Measurements from ENCODE around the gene MTERF4.
A peak's percentile ranks its signal among the peaks of the same experiment; 100 is the strongest.

The MTERF4 gene, protein sequence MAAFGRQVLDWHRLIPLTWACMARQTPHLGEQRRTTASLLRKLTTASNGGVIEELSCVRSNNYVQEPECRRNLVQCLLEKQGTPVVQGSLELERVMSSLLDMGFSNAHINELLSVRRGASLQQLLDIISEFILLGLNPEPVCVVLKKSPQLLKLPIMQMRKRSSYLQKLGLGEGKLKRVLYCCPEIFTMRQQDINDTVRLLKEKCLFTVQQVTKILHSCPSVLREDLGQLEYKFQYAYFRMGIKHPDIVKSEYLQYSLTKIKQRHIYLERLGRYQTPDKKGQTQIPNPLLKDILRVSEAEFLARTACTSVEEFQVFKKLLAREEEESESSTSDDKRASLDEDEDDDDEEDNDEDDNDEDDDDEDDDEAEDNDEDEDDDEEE

GRCh38 chr2:241102239-241102803 is at the start of gene MTERF4:
MTERF4 (minus strand) TSS chr2:241102287; CDS start chr2:241102273, 14 bp downstream.
- peak; percentile 82 for DNase-seq

GRCh38 chr2:241150660-241151530 is 48.8 kb upstream of the MTERF4 start:
- peak; percentile 43 for DNase-seq

DNA sequence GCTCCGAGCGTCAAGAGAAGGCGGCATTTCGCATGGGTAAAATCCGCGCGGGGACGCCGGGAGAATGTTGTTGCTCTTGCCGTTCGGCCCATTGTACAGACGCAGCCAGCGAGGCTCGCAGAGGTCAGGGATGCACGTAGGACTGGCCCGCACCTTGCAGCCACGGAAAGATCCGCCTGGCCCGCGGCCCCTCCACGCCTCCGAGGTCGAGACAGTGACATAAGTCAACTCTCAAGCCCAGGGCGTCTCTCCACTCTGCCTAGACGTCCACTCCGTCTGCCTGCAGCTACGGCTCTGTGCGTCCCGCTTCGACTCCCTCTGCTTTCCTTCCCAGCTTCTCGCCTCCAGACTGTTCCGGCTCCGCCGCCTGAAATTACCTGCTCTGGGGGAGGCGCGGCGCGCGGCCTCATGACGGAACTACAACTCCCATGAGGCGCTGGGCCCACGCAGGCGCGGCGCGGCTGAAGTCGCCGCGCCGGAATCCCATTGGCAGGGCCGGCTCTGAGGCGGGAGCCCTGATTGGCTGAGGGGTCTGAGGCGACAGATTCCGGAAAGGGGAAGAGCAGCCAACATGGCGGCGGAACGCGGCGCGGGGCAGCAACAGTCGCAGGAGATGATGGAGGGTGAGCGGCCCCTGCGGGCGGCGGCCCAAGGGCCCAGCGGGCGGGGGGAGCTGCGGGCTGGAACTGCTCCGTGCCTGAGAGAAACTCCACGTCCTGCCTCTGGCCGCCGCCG is 48.0 kb upstream of the MTERF4 start, which contains the start of gene PPP1R7:
PPP1R7 (plus strand) TSS at position 543 of the 735 bp plus-strand sequence; CDS start at position 572, 29 bp downstream.
- peak; percentile 92 for DNase-seq

DNA sequence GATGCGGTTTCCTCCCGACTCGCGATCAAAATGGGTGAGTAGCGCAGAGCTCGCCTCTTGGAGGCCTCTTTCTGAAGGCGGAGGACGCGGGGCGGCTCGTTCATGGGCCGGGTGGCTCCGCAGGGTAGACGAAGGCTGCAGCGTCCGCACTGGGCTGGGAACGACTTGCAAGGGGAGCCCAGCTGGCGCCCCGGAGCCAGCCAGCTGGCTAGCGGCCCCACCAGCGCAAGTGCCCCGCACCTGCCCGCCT is 47.5 kb upstream of the MTERF4 start:
- DNase-seq = no peak

DNA sequence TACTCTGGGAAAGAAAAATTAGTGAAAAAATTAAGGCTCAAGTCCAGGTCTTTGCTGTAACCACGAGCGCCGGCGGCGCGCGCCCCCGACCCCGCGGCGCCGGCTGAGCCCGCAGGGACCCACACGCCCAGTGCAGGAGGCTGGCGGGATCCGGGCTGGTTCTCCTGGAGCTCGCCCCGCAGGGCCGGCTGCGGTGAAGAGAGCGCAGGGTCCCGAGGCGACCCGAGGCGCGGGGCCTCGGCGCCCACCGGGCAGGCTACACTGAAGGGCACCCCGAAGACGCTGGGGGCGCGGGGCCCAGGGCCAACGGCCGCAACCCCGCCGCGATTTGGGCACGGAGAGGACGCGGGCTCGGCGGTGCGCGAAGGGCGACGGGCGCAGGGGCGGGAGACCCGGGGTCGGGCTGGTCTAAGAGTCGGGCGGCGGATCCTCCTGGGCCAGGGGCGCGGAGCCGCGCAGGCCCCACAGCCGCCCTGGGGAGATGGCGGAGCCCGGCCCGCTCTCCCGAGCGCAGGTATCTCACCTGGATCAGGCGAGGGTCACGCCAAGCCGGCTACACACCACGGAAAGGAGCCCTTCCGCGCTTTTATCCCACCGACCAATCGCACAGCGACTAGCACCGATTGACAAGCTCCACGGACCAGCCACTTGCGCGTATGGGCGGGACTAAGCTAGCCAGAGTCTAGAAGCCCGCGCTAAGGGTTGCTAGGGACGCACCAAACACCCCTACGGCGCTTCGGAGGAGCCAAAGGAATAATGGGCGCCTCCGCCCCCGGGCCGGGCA is 47.0 kb upstream of the MTERF4 start, which contains the start of gene PASK:
PASK (minus strand) TSS at position 582 of the 784 bp plus-strand sequence. CDS start 6,440 bp downstream, outside the sequence.
- peak; percentile 92 for DNase-seq

DNA sequence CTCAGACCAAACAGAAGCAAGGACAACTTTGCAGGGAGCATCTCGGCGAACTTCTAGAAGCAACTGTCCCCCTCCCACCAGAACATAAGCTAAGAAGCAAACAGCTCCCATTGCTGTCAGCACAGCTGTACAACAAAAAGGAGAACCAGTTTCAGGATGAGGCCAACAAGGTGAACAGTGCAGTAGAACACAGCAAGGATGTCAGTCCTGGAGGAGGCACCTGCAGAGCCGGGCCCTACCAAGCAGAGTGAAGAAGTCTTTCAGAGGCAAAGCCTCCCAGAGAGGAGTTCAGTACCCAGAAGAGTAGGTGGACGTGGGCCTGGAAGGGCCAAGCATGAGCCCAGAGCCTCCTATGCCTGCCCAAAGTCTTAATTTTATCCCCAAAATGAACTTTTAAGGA is 46.2 kb upstream of the MTERF4 start:
- DNase-seq = no peak

DNA sequence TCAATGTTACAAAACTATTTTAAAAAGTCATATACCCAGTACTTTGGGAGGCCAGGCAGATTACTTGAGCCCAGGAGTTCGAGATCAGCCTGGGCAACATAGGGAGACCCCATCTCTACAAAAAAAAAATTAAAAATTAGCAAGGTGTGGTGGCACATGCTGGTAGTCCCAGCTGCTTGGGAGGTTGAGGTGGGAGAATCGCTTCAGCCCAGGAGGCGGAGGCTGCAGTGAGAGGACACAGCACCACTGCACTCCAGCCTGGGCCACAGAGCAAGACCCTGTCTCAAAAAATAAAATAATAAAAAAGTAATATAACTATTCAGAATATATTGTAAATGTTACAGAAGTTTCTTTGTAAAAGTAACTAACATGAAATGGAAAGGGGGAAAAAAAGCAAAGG is 45.2 kb upstream of the MTERF4 start:
- DNase-seq = no peak

DNA sequence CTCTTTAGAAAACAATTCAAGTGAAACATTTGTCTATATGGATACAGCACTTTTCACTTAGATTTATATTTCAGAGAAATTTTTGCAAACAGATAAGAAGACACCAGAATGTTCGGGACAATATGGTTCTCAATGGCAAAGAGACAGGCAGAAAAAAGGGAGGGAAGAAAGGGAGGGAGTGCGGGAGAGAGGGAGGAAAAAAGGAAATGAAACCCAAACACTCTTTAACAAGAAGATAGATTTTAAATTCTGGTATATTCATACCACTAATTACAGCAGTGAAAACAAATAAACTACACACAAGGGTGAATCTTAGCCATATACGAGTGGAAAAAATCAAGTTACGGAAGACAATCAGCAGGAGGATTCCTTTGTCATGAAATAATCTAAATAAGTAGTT is 44.2 kb upstream of the MTERF4 start:
- DNase-seq = no peak

GRCh38 chr2:241142593-241142992 is 40.5 kb upstream of the MTERF4 start:
- no peak for DNase-seq

GRCh38 chr2:241142063-241142462 is 40.0 kb upstream of the MTERF4 start:
- DNase-seq = no peak

DNA sequence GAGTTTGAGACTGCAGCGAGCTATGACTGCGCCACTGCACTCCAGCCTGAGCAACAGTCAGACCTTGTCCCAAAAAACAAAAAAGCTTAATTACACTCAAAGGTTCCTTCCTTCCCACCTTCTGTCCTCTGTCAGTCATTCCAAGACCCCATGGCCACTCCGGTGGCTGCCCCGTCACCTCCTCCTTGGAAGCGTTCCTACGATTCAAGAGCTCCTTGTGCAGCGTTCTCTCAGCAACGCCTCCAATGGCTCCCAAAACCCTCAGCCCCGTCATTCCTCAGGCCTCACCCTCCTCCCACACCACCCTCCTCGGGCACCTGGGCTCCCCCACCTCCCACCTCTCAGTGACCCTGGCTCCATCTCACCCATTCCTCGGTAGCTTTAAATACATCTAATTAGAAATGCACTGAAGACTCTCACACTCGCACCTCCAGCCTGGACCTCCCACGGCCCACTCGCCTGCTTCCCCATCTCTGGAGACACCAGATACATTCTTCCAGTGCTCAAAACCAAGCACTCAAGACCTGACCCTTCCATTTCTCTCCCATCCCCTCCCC is 39.2 kb upstream of the MTERF4 start:
- DNase-seq = no peak

- DNase-seq = no peak
Measured at GRCh38 chr2:241140445-241140840, 38.4 kb upstream of the MTERF4 start.

- no peak for DNase-seq
Measured at GRCh38 chr2:241139531-241140444, 37.7 kb upstream of the MTERF4 start.

- no peak for DNase-seq
Measured at GRCh38 chr2:241138471-241138870, 36.4 kb upstream of the MTERF4 start.

DNA sequence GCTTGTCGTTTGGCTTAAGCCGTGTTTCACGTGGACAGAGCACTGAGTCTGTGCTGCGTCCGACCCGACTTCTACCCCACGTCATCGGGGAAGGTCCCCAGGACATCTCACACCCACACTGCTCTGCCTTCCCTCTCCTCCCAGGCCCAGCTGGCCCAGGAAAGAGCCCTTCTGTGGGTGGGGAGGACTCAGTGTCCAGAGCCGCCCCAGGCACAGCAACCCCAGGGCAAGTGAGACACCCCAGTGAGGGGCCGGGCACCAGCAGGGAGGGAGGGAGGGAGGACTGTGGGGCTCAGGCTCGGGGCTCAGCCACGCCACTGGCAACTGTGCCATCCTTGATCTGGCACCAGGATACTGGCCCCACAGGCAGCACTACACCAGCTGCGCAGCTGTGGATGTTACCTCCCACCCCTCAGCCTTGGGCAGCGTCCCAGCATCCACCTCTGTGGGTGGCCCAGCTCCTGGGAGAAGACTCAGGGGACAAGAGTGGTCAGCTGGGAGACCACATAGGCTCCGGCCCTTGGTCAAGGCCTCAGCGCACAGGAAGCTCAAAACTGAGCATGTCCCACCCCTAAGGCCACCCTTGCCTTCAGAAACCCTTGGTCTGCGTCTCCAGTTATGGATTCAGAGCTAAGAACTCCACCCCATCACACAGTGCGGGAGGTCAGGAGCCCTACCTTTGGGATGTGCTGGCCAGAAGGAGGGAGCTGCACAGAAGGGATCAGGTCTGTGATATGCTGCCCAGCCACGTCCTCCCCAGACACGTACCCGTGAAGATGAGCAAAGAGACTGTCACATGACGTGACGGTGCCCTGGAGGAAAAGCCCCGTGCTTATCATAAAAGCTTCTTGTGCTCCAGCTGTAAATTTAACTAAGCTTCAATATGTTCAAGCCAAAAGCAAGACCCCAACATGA is 35.4 kb upstream of the MTERF4 start:
- no peak for DNase-seq

- no peak for DNase-seq
Measured at GRCh38 chr2:241136661-241137260, 34.7 kb upstream of the MTERF4 start.

DNA sequence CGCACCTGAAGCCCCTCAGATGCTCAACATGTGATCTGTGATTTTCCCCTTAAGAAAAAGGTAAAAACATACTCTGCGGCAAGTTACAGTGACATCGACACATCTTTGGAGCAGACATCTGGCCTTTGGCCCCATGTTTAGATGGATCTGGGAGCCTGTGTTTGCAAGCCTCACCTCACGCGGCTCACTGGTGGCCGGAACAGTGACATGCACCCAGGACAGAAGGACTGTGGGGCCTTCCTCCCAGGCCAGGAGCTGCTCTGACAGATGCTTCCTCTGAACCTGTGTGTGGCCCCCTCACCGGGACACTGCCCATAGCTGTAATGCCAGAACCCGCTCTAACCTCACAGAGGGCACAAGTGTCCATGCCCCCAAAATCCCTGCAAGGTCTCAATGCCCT is 34.1 kb upstream of the MTERF4 start:
- no peak for DNase-seq

DNA sequence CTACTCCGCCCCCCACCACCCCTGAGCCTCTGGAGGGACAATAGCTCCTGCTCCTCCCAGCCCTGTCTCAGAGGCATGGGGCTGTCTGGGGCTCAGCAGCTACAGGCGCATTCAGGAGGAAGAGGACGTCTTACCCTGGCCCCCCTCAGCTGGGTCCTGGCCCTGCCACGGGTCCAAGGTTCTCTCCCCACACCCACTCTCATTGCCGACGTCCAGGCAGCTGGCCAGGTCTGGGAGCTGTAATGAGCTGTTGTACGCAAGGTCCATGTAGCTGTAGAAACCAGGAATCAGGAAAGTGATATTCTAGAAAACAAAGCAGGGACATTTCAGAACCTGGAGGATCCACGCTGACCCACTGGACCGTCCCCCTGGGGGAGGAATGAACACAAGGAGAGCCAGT is 33.6 kb upstream of the MTERF4 start:
- DNase-seq = no peak

GRCh38 chr2:241134711-241135110 is 32.6 kb upstream of the MTERF4 start:
- DNase-seq = no peak
